HCT116 (cell line): Measurements from ENCODE around the gene XAGE2. TPM values are rescaled to one million over a fixed set of nuclear protein-coding genes. Genes with fewer than 3 reads are reported as not detected.

Experiments used
- ATAC-seq: fragments of 200-7000 bp; cut with Tn5 transposase; 2 replicates; pipeline ENCODE4 v1.9.1; 2020; ENCODE audit warnings: mild to moderate bottlenecking, moderate library complexity
- BruUV-seq: library from RNA; stranded (reverse); fragments of 400-500 nt; replicated peaks from 2 replicates; lab custom pipeline; 2021; lab: Mats Ljungman, UMichigan
- CTCF ChIA-PET: fragments of 300-600 bp; sonication (Branson Sonifier 250); formaldehyde crosslinking; loops from one replicate; lab custom pipeline; 2021; ENCODE audit warnings: antibody characterized with exemption; lab: Charles Lee
- POLR2A ChIA-PET: fragments of 300-600, 350-600 bp; sonication (Branson Sonifier 250); formaldehyde crosslinking; loops from one replicate; lab custom pipeline; 2021; ENCODE audit warnings: antibody characterized with exemption; lab: Charles Lee
- RAD21 ChIA-PET, 2 experiments: fragments of 300-600 bp; sonication (Branson Sonifier 250); formaldehyde crosslinking; loops; one replicate each; lab custom pipeline; 2023; ENCODE audit warnings: low total read pairs in 2 of 2; ENCODE audit not compliant: uncharacterized antibody in 2 of 2, unreplicated experiment in 2 of 2, low non-redundant PET in 1 of 2; lab: Charles Lee
- DNase-seq: peaks from one replicate; pipeline ENCODE4 v3.0.0-alpha.2; 2010; ENCODE audit warnings: low read depth, low spot score
- H2AFZ ChIP-seq: fragments of 200-600 bp; shearing (Covaris generic), sonication (generic); 2 replicates; pipeline ENCODE4 v1.6.1; 2017; ENCODE audit warnings: low read depth, mixed run types, mixed read lengths, antibody characterized with exemption, low read length; ENCODE audit not compliant: poor library complexity, severe bottlenecking
- H3K27ac ChIP-seq: 2 replicates; pipeline ENCODE4 v1.5.1; 2012; ENCODE audit warnings: low read depth, low read length
- H3K27me3 ChIP-seq: fragments of 200-600 bp; sonication (generic); 2 replicates; pipeline ENCODE4 v1.6.1; 2016; ENCODE audit warnings: mixed run types, low read length, mixed read lengths; ENCODE audit not compliant: insufficient read depth
- H3K36me3 ChIP-seq, 2 experiments: fragments of 200-500 bp in 1 of 2; fragments of 200-600 bp in 1 of 2; sonication (Bioruptor generic) in 1 of 2; sonication (generic) in 1 of 2; 2 replicates each; pipeline versions ENCODE4 v1.5.1 to v1.6.1; 2014 to 2016; ENCODE audit warnings: low read length in 2 of 2, inconsistent platforms in 1 of 2, mixed read lengths in 1 of 2, mixed run types in 1 of 2; ENCODE audit not compliant: insufficient read depth in 2 of 2, control insufficient read depth in 1 of 2
- H3K4me1 ChIP-seq, 2 experiments: fragments of 200-600 bp in 1 of 2; sonication (generic) in 1 of 2; 2 replicates each; pipeline versions ENCODE4 v1.5.1 to v1.6.1; 2012 to 2017; ENCODE audit warnings: low read length in 2 of 2, inconsistent platforms in 1 of 2, mild to moderate bottlenecking in 1 of 2, mixed read lengths in 1 of 2, mixed run types in 1 of 2, moderate library complexity in 1 of 2; ENCODE audit not compliant: insufficient read depth in 2 of 2, control insufficient read depth in 1 of 2
- H3K4me2 ChIP-seq: fragments of 200-600 bp; sonication (generic); 2 replicates; pipeline ENCODE4 v1.6.1; 2017; ENCODE audit warnings: mixed run types, low read length, mixed read lengths
- H3K4me3 ChIP-seq, 2 experiments: fragments of 200-600 bp in 1 of 2; sonication (generic) in 1 of 2; replicated peaks in 1 of 2; 2 replicates each; pipeline ENCODE4 v1.5.1; 2011 to 2016; ENCODE audit warnings: low read length in 2 of 2, control low read depth in 1 of 2, low read depth in 1 of 2, mild to moderate bottlenecking in 1 of 2, mixed read lengths in 1 of 2, mixed run types in 1 of 2
- H3K79me2 ChIP-seq: fragments of 200-600 bp; sonication (generic); 2 replicates; pipeline ENCODE4 v1.6.1; 2017; ENCODE audit warnings: mild to moderate bottlenecking, mixed run types, low read length, moderate library complexity, mixed read lengths; ENCODE audit not compliant: insufficient read depth
- H3K9ac ChIP-seq: fragments of 200-600 bp; sonication (generic); 2 replicates; pipeline ENCODE4 v1.6.1; 2016; ENCODE audit warnings: low read length, mixed read lengths
- H3K9me2 ChIP-seq: fragments of 200-600 bp; sonication (generic), shearing (Covaris generic); 2 replicates; pipeline ENCODE4 v1.6.1; 2017; ENCODE audit warnings: mixed run types, mild to moderate bottlenecking, moderate library complexity; ENCODE audit not compliant: insufficient read depth
- H3K9me3 ChIP-seq, 2 experiments: fragments of 200-500 bp in 1 of 2; fragments of 200-600 bp in 1 of 2; sonication (Bioruptor generic) in 1 of 2; sonication (generic) in 1 of 2; 2 replicates each; pipeline ENCODE4 v1.6.1; 2014 to 2017; ENCODE audit warnings: low read length in 2 of 2, mixed read lengths in 2 of 2, inconsistent platforms in 1 of 2, low read depth in 1 of 2, mild to moderate bottlenecking in 1 of 2, mixed run types in 1 of 2, moderate library complexity in 1 of 2; ENCODE audit not compliant: control insufficient read depth in 1 of 2, insufficient read depth in 1 of 2
- H4K20me1 ChIP-seq: fragments of 200-600 bp; sonication (generic), shearing (Covaris generic); 2 replicates; pipeline ENCODE4 v1.6.1; 2017; ENCODE audit warnings: mixed run types, mild to moderate bottlenecking, moderate library complexity; ENCODE audit not compliant: insufficient read depth
- CBX3 ChIP-seq: IDR thresholded peaks from 2 replicates; pipeline ENCODE4 v1.6.1; 2012; ENCODE audit warnings: low read depth
- CEBPB ChIP-seq: IDR thresholded peaks from 2 replicates; pipeline ENCODE4 v1.6.1; 2012; ENCODE audit warnings: low read depth
- EGR1 ChIP-seq: IDR thresholded peaks from 2 replicates; pipeline ENCODE4 v1.6.1; 2012; ENCODE audit warnings: low read depth
- JUND ChIP-seq: IDR thresholded peaks from 2 replicates; pipeline ENCODE4 v1.6.1; 2012
- POLR2A ChIP-seq: IDR thresholded peaks from 2 replicates; pipeline ENCODE4 v1.7.0; 2011; ENCODE audit warnings: borderline replicate concordance; ENCODE audit not compliant: insufficient read depth, insufficient read length; ENCODE audit errors: extremely low read depth
- POLR2AphosphoS5 ChIP-seq: IDR thresholded peaks from 2 replicates; pipeline ENCODE4 v1.6.1; 2011; ENCODE audit warnings: mild to moderate bottlenecking, low read depth, low read length, moderate library complexity
- SIN3A ChIP-seq: IDR thresholded peaks from 2 replicates; pipeline ENCODE4 v1.6.1; 2012; ENCODE audit warnings: low read depth
- SRF ChIP-seq: IDR thresholded peaks from 2 replicates; pipeline ENCODE4 v1.6.1; 2012; ENCODE audit warnings: low read depth
- YY1 ChIP-seq: IDR thresholded peaks from 2 replicates; pipeline ENCODE4 v1.6.1; 2011; ENCODE audit warnings: low read length, low read depth, moderate library complexity, mild to moderate bottlenecking; ENCODE audit not compliant: insufficient replicate concordance; ENCODE audit errors: extremely low read depth
- ZNF274 ChIP-seq: fragments of 200-500 bp; sonication (Bioruptor generic); IDR thresholded peaks from 2 replicates; pipeline ENCODE4 v1.6.1; 2014; ENCODE audit warnings: mild to moderate bottlenecking, low read depth, low read length, inconsistent platforms
- intact Hi-C: fragments of 100-400 bp; cut with micrococcal nuclease; formaldehyde crosslinking; loops from 2 replicates; pipeline ENCODE4 v1.10.0; 2022
- total RNA-seq: library from RNA; stranded (reverse); gene quantifications from one replicate; pipeline ENCODE4 v1.2.1, GENCODE V29; 2021; ENCODE audit not compliant: unreplicated experiment
- TF ChIP-seq, protein P1 (sequence below): IDR thresholded peaks from 2 replicates; pipeline ENCODE4 v1.6.1; 2011; ENCODE audit warnings: mild to moderate bottlenecking, low read length, moderate library complexity; ENCODE audit not compliant: insufficient replicate concordance; ENCODE audit errors: extremely low read depth
- TF ChIP-seq, protein P2 (sequence below): IDR thresholded peaks from 2 replicates; pipeline ENCODE4 v1.6.1; 2012
- TF ChIP-seq, protein P3 (sequence below): IDR thresholded peaks from 2 replicates; pipeline ENCODE4 v1.6.1; 2012
- TF ChIP-seq, protein P4 (sequence below), 3 experiments: fragments of 200-600 bp in 1 of 3; sonication (generic) in 1 of 3; IDR thresholded peaks in 2 of 3; conservative IDR thresholded peaks in 1 of 3; 2 replicates each; pipeline ENCODE4 v1.5.1; 2012 to 2017; ENCODE audit warnings: low read depth in 2 of 3, low read length in 2 of 3, antibody characterized with exemption in 1 of 3, borderline replicate concordance in 1 of 3, control low read depth in 1 of 3, mild to moderate bottlenecking in 1 of 3, mixed read lengths in 1 of 3, mixed run types in 1 of 3, moderate library complexity in 1 of 3; ENCODE audit not compliant: insufficient read depth in 1 of 3
- TF ChIP-seq, protein P5 (sequence below): IDR thresholded peaks from 2 replicates; pipeline ENCODE4 v1.6.1; 2012; ENCODE audit warnings: low read depth

Gene XAGE2
- total RNA-seq, 1 experiment from 2014 or later, result not detected

DNA sequence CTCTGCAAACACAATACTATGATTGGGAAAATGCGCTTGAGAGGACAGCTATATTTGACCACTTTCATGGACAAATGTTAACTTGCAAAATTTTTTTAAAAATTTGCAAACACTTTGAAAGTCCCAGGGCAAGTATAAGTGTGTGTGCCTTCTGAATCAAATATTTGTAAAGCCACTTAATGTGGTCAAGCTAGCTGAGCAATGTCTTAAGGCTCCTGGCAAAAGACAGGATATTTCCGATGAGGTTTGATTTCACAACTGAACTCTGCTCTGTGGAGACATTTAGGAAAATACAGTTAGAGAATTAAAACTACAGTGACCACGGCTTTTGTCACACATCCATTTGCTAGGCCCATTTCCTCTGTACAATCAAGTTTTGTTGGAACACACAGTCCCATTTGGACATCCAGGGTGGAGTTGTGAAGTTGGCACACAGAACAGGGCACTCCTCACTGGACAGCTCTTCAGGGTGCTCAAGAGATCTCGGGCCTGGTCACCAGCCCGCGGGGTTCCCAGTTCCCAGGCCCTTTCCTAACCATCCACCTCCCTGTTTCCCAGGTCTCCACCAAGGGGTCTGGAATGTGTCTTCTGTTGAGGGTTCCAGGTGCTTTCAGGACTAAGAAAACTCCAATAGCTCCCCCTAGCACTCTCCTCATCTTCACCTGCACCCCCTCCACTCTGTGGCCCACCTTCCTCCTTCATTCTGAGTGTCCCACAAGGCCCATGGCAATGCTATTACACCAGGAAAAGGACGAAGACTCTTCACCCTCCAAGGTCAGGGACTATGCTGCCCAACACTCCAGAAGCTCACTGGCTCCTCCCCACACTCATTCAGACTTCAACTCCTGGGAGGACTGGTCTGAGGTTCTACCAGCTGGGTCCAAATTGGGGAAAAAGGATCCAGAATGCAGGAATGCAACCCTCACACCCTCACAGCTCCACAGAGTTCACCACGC is 41.9 kb downstream of the XAGE2 start (continued):
- TF ChIP-seq, protein P1, sequence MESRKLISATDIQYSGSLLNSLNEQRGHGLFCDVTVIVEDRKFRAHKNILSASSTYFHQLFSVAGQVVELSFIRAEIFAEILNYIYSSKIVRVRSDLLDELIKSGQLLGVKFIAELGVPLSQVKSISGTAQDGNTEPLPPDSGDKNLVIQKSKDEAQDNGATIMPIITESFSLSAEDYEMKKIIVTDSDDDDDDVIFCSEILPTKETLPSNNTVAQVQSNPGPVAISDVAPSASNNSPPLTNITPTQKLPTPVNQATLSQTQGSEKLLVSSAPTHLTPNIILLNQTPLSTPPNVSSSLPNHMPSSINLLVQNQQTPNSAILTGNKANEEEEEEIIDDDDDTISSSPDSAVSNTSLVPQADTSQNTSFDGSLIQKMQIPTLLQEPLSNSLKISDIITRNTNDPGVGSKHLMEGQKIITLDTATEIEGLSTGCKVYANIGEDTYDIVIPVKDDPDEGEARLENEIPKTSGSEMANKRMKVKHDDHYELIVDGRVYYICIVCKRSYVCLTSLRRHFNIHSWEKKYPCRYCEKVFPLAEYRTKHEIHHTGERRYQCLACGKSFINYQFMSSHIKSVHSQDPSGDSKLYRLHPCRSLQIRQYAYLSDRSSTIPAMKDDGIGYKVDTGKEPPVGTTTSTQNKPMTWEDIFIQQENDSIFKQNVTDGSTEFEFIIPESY, result no peak
- TF ChIP-seq, protein P2, sequence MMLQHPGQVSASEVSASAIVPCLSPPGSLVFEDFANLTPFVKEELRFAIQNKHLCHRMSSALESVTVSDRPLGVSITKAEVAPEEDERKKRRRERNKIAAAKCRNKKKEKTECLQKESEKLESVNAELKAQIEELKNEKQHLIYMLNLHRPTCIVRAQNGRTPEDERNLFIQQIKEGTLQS, result no peak
- no peak for TF ChIP-seq CEBPB
- TF ChIP-seq, protein P3, sequence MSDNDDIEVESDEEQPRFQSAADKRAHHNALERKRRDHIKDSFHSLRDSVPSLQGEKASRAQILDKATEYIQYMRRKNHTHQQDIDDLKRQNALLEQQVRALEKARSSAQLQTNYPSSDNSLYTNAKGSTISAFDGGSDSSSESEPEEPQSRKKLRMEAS, result no peak
- no peak for TF ChIP-seq SRF

DNA sequence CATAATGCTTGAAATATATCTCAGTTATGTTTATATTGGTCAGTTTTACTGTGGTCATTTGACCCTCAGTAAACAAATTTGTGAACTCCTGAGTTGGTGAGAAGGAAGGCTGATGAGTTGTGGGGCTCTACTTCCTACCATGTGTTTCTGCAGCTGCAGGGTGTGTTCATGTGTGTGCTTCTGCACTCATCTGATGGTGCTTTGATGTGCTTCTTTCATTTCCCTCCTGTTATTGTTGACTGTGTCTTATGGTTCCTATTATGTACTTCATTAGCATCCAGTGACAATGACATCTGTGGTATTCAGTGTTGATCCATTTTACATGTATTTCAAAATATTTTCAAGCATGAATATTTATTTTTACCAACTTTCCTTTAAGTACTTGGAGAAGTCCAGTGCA is 46.5 kb downstream of the XAGE2 start:
- ChIA-PET RAD21 (no interaction called here), CTCF (no interaction called here), POLR2A (no interaction called here)
- Histone ChIP-seq H3K9me2 (no peaks in the 10 kb centered on the region), H2AFZ (no peak overlapping the region), H3K4me3 (no peak overlapping the region), H3K9ac (no peak overlapping the region), H3K4me1 (no peaks in the 10 kb centered on the region), H3K27me3 (peaks cover 3% of the 10 kb centered on the region; the same call in 1 of the 2 replicates), H3K79me2 (no peaks in the 10 kb centered on the region), H3K36me3 (no peaks in the 10 kb centered on the region)
- intact Hi-C loops, result no loop called here
- no TSS peak for BruUV-seq
- TF ChIP-seq SIN3A (no peak), CEBPB (no peak), CBX3 (no peak), ZNF274 (no peak), POLR2A (no peak), JUND (no peak), YY1 (no peak), POLR2AphosphoS5 (no peak), SRF (no peak), EGR1 (no peak)
- TF ChIP-seq, protein P4, sequence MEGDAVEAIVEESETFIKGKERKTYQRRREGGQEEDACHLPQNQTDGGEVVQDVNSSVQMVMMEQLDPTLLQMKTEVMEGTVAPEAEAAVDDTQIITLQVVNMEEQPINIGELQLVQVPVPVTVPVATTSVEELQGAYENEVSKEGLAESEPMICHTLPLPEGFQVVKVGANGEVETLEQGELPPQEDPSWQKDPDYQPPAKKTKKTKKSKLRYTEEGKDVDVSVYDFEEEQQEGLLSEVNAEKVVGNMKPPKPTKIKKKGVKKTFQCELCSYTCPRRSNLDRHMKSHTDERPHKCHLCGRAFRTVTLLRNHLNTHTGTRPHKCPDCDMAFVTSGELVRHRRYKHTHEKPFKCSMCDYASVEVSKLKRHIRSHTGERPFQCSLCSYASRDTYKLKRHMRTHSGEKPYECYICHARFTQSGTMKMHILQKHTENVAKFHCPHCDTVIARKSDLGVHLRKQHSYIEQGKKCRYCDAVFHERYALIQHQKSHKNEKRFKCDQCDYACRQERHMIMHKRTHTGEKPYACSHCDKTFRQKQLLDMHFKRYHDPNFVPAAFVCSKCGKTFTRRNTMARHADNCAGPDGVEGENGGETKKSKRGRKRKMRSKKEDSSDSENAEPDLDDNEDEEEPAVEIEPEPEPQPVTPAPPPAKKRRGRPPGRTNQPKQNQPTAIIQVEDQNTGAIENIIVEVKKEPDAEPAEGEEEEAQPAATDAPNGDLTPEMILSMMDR (IDR thresholded peaks at IDR 0.05 in 2 of 3, conservative IDR thresholded peaks at IDR 0.05 in 1 of 3; ENCODE audit: borderline replicate concordance in 1 of 3, insufficient read depth in 1 of 3, low read depth in 2 of 3, low read length in 2 of 3), result no peak
- TF ChIP-seq, protein P5, sequence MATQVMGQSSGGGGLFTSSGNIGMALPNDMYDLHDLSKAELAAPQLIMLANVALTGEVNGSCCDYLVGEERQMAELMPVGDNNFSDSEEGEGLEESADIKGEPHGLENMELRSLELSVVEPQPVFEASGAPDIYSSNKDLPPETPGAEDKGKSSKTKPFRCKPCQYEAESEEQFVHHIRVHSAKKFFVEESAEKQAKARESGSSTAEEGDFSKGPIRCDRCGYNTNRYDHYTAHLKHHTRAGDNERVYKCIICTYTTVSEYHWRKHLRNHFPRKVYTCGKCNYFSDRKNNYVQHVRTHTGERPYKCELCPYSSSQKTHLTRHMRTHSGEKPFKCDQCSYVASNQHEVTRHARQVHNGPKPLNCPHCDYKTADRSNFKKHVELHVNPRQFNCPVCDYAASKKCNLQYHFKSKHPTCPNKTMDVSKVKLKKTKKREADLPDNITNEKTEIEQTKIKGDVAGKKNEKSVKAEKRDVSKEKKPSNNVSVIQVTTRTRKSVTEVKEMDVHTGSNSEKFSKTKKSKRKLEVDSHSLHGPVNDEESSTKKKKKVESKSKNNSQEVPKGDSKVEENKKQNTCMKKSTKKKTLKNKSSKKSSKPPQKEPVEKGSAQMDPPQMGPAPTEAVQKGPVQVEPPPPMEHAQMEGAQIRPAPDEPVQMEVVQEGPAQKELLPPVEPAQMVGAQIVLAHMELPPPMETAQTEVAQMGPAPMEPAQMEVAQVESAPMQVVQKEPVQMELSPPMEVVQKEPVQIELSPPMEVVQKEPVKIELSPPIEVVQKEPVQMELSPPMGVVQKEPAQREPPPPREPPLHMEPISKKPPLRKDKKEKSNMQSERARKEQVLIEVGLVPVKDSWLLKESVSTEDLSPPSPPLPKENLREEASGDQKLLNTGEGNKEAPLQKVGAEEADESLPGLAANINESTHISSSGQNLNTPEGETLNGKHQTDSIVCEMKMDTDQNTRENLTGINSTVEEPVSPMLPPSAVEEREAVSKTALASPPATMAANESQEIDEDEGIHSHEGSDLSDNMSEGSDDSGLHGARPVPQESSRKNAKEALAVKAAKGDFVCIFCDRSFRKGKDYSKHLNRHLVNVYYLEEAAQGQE, result no peak
- TF ChIP-seq, all 23 proteins: peak for 0
- no peak overlapping the region for H3K27ac ChIP-seq
- no peak overlapping the region for H3K4me2 ChIP-seq
- no peak for DNase-seq
- H3K9me3 ChIP-seq, result no peaks in the 10 kb centered on the region
- H4K20me1 ChIP-seq, result no peaks in the 10 kb centered on the region
- no peak for ATAC-seq
